Peyer's patch (tissue), 4 donors: ENCODE measurements around the gene MAN1C1.

Experiments
- CTCF ChIP-seq, 6 experiments: fragments of 450-650 bp in 4 of 6; fragments of 200-600 bp in 2 of 6; sonication (generic) in 1 of 6; IDR thresholded peaks; one replicate each; pipeline ENCODE4 v1.5.1; 2017 to 2019; ENCODE audit warnings: antibody characterized with exemption in 6 of 6, mild to moderate bottlenecking in 3 of 6, moderate library complexity in 1 of 6
- POLR2A ChIP-seq, 2 donors: fragments of 450-650 bp; IDR thresholded peaks; one replicate each; pipeline ENCODE4 v1.5.1; 2017; ENCODE audit warnings: antibody characterized with exemption in 2 of 2, mild to moderate bottlenecking in 2 of 2, moderate library complexity in 2 of 2

GRCh38 chr1:25694167-25695007 is 77.8 kb downstream of the MAN1C1 start:
- peak in 1 of 6 experiments; percentile 6 for TF ChIP-seq CTCF (IDR thresholded peaks at IDR 0.05)
- no peak for TF ChIP-seq POLR2A (IDR thresholded peaks at IDR 0.05)
